T follicular helper cell (primary cell): ENCODE measurements around the gene TTC21A.
A peak's percentile ranks its signal among the peaks of the same experiment; 100 is the strongest.
"Not testable (repeated sequence)": the region's sequence is repeated elsewhere in the genome, so short reads cannot be mapped to it uniquely, and the experiment has no call there.

Source experiments
- DNase-seq: peaks from one replicate; pipeline ENCODE4 v3.0.0-alpha.2; 2020; ENCODE audit warnings: low read depth

TTC21A gene

DNA sequence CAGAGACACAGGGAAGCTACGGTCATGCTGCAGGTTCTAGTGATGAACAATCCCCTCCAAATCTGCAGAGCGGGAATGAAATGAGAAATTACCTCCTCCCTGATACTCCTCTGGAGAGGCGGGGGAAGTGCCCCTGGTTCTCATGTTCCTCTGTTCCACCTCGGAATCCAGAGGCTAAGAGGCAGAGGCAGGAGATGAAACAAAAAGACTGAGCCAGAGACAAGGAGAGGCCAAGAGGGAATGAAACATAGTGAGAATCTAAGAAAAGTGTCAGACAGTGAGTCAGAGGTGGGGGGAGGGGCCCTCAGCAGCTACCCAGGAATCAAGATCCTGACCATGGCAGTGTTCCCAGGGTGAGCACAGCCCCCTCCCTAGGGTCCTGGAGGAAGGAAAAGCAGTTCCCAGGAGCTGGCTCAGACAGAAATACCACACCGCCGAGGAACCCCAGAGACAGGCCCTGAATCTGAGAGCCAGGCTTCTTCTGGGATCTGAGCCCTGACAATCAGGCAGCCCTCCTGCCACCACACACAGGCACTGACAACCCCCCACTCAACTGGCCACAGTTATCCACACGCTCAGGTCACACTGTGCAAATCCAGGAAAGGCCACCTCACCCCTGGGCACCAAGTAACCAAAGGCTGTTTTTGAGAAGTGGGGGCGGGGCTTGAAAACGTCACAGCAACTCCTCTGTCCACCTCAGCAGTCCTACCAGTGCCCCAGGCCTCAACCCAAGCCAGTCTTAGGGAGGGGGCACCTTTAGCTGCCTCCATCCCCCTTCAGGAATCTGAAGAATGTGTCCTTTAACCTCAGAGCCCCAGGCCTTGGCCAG, 43.5 kb downstream of the TTC21A start:
- no peak for DNase-seq

DNA sequence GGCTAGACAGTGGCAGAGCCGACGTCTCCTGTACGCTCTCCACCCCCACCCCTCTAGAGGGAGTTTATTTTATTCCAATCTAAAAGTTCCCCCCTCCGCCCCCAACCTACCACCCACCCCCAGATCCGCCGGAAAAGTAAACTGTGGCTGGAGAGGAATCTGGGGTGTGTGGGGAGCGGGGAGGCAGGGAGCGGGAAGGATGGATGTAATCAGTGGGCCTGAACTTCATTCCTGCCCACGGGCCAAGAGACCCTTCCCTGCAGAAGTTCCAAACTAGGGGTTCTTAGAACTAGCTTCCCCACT, 46.4 kb downstream of the TTC21A start:
- no peak for DNase-seq

DNA sequence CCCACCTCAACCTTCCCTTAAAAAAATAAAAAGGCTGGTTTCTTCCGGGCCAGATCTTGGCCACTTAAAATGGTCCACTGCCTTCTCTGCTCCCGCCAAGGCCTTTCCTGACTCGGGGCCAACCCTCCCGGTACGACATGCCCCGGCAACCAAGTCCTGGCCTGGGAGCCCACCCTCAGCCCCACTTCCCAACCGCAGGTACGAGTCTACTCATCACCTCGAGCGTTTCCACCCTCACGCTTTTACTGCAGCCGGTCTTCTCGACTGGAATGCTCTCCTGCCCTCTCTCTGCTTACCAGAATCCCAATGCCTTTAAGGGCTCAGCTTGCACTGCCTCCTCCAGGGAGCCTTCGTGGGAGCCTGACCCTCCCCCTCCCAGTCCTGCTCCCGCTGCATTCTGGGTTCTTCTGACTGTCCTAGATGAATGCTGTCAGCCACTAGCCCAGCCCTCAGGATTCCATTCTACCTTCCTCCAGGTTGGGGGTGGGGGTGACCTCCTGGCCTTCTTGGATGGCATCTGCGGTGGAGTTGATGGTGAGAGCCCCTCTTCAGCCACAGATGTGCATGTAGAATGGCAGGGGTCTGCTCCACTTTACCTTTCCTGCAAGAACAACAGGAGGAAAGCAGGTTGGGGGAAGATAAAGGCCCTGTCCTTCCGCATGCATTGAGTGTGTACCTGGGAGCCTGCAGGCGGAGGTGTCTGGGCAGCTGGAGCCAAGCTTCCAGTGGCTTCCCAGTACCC, 47.0 kb downstream of the TTC21A start:
- no peak for DNase-seq

DNA sequence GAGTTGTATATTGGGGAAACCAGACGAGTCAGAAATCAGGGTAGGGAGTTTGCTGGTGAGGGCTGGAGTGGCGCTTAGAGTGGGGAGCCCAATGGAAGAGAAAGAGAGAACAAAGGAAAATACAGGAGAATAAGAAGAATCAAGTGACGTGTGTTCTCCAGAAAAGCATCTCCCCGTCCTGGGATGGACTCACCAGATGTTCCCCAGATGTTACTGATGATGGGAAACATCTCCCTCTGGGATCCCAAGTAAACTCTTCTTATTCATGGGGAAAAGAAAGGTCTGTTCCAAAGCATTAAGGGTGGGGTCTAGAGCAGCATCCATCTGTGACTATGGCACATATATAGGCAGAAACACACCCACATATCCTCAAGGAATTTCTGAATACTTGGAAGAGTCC, 48.9 kb downstream of the TTC21A start:
- DNase-seq = no peak

DNA sequence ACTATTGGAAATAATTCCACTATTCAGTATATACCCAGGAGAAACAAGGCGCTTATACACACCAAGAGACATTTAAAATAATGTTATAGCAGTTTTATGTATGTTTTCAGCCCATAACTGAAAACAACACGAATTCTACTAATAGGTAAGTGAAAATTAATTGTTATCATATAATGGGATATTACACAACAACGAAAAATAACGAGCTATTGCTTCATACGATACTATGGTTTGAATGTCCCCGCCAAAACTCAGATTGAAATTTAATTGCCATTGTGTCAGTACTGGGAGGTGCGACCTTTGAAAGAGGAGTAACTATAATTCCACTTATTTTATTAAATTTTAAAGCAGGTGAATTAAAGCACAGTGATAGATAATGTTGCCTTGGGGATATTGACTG, 49.9 kb downstream of the TTC21A start:
- no peak for DNase-seq

DNA sequence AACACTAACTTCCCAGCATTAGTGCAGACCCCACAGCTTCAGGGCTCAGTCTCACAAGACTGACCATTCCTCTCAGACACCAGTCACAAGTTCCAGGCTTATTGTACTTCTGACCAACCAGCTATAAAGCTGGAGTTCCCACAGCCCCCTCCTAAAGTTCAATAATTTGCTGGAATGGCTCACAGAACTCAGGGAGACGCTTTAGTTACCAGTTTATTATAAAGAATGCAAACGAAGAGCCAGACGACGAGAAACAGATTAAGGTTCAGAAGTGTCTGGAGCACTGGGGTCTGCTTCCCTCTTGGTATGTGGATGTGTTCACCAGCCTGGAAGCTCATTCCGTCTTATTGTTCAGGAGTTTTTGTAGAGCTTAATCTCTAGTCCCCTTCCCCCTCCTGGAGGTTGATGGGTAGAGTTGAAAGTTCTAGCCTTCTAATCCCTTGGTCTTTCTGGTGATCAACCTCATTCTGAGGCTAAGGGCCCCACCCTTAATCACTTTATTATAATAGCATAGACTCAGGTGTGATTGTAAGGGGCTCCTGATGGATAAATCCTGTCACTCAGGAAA, 50.8 kb downstream of the TTC21A start:
- no peak for DNase-seq

DNA sequence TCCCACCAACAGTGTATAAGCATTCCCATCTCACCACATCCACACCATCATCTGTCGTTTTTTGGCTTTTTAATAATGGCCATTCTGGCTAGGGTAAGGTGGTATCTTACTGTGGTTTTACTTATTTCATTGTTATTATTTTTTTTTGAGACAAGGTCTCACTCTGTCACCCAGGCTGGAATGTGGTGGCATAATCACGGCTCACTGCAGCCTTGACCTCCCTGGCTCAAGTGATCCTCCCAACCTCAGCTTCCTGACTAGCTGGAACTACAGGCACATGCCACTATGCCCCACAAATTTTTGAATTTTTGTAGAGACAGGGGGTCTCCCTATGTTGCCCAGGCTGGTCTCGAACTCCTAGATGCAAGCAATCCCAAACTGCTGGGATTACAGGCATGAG, 56.9 kb downstream of the TTC21A start:
- no peak for DNase-seq

DNA sequence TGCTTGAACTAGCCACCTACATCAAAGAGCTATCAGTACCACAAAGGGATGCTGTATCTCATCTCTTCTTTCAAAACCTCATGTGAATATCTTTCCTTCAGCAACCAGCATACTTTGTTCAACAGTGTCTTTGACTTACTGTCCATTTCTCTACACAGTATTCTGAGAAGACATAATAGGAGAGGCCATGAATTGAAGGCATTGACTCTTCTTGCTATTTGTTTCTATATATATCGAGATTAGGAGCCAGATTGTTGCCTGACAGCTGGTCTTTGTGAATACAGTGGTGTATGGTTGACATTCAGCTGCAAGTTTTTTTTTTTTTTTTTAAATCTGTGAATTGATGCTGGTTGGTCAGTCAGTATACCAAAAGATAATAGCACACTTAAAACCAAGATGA, 58.0 kb downstream of the TTC21A start:
- DNase-seq = no peak

DNA sequence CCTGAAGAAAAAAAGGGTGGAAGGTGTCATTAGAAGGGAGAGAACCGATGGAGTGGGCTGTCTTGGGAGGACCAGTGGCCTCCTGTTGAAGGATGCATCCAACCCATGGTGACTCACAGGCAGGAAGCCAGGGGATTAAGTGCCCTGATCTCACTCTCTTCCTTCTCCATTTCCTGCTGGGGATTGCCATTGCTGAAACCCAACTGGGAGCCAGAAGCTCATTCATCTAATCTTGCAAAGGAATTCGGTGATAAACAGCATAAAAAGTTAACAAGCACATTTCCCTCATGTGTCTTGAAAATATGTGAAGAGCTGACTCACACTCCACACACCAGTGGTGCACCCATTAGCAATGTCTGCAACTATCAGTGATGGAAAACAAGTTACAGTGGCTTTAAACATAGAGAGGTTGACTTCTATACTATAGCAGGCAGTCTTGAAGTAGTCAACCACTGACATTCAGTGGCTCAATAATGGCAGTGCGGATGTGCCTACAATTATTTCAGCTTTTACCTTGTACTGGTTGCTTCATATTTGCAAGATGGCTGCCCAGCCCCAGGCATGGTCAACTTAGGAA, 58.7 kb downstream of the TTC21A start:
- no peak for DNase-seq

DNA sequence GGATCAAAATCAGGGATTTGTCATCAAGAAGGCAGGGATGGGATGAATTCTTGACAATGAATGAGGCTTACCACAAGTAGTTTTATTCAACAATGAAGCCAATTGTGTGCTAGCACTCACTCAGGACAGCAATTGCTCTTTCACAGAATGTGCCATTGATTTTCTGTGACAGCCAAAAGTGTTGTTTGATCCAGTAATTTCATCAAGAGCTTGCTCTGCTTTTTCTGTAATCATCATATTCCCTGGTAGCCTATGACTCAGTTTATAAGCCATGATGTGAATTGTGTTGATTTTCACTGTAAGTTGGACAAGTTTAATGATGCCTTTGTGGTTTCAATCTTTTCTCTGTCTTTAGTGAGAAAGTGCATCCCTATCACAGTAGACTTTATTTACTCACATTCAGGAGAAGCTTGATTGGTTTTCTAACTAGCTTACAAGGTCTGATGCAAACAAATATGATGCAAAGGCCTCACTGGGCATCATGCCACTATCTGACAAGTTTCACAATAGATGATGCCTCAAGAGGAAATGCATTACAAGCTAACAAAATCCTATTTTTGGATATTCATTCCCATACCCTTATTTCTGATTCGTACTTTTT, 59.6 kb downstream of the TTC21A start:
- no peak for DNase-seq

DNA sequence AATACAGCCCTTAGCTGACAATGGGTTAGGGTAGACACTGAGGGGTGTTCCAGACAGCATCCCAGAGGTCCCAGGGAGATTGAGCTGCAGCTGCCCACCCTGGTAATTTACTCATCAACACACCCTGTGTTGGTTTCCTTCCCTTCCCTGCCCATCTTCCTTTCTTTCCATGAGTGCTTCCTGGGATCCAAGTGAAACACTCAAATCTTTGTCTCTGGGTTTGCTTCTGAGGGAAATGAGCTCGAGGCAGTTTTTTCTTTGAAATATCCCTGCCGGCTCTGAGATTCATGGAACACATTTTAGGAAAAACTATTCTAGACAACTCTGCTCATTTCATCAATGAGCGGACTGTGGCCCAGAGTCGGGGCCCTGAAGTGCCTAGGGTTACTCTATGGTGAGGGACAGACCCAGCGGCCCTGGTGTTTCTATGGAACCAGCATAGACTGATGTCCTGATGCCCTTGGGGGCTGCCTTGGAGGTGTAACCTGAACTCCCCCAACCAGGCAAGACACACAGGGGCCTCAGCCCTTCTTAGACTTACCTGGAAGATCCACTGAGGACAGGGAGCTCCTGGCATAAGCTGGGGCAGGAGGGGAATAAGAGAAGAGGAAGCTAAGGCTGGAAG, 60.8 kb downstream of the TTC21A start:
- no peak for DNase-seq

DNA sequence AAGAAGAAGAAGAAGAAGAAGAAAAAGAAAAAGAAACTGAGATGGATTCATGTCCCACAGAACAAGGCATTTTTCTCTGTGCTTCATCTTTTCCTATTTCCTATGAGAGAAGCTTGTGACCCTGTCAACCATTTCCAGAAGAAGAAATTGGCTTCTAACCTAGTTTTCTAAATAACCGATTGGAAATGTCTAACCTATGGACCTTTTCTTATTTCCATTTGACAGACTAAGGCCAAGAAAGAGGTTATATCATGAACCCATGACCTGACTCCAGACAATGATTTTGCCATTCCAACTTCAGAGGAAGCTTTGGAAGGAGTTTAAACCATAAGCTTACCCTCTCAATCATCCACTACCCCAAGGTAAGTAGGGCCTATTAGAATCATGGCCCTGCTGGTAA, 62.2 kb downstream of the TTC21A start:
- no peak for DNase-seq

DNA sequence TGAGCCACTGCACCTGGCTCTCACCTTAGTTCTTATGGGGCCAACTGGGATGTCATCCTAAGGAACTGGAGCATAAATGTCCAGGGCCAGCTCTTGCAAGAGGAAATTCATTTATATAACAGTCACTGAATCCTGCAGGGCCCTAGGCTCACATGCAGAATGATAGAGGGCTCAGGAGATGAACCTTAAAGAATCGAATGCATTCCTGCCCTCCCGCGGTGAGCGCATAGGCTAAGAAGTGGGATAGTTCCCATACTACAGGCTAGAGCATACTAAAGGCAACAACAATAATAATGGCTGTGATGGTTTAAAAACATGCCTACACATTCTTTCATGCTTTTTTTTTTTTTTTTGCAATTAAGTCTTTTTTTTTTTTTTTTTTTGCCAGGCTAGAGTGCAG, 63.0 kb downstream of the TTC21A start:
- DNase-seq = no peak

DNA sequence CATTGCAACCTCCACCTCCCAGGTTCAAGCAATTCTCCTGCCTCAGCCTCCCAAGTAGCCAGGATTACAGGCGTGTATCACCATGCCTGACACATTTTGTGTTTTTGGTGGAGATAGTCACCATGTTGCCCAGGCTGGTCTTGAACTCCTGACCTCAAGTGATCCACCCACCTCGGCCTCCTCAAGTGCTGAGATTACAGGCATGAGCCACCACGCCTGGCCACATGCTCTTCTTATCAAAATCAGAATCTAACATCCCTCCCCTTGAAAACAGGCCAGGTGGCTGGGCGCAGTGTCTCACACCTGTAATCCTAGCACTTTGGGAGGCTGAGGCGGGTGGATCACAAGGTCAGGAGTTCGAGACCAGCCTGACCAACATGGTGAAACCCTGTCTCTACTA, 63.4 kb downstream of the TTC21A start:
- DNase-seq = not testable (repeated sequence)

DNA sequence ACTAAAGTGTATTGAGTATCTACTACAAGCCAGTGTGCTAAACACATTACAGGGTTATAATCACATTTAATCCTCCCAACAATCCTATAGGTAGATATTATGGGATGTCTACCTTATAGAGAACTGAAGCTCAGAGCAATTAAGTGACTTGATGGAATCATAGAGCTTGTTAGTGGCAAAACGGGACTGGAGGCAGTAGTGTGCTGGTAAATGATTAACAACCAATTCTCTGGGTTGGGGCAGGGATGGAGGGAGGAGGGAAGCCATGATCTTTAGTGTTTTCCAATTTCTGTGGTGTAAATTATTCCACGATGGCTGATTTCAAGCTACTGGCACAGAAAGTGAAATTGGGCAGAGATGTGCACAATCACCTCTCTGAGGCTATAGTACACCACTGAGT, 64.4 kb downstream of the TTC21A start:
- no peak for DNase-seq

DNA sequence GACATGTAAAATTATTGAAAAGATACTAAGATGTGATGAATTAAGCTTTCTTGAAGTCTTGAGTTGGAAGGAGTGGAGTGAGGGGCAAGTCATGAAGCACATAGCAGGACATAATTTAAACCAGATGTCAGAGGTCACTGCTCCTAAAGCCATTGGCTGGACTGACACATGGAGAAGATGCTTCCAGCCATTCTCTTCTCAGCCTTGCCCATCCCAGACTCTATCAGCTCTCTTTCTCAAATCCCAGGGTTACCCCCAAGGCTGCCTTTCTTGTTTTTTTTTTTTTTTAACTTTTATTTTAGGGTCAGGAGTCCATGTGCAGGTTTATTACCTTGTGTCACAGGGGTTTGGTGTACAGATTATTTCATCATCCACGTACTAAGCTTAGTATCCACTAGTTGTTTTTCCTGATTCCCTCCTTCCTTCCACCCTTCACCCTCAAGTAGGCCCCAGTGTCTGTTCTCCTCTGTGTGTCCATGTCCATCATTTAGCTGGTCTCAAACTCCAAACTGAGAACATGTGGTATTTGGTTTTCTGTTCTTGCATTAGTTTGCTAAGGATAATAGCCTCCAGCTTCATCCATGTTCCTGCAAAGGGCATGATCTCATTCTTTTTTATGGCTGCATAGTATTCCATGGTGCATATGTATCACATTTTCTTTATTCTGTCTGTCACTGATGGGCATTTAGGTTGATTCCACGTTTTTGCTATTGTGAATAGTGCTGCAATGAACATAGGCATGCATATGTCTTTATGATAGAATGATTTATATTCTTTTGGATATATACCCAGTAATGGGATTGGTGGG, 66.0 kb downstream of the TTC21A start:
- no peak for DNase-seq

DNA sequence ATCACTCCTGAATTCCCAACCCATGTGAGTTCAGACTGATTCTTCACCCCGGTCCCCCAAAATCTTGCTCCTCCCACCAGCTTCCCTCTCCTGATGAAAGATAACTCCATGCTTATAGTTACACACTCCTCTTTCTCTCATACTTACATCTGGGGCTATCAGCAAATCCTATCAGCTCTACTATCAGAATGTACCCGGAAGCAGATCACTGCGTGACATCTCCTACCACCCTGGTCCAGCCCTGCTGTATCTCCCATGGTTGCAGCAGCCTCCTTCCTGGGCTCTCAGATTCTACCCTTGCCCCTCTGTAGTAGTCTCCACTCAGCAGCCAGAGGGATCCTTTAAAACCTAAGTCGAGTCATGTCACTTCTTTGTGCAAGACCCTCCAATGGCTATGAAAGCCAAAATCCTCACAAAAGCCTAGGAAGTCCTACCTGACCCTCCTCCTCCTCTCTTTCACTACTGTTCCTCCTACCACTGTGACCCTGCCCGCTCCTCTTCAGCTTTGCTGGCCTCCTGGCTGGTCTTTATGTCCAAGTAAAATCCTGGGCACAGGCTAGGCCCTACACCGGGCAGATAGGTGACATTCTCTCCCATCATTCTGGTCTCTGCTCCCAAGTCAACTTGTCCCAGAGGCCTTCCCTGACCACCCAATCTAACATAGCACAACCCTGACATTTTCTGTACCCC, 68.7 kb downstream of the TTC21A start:
- DNase-seq = no peak

DNA sequence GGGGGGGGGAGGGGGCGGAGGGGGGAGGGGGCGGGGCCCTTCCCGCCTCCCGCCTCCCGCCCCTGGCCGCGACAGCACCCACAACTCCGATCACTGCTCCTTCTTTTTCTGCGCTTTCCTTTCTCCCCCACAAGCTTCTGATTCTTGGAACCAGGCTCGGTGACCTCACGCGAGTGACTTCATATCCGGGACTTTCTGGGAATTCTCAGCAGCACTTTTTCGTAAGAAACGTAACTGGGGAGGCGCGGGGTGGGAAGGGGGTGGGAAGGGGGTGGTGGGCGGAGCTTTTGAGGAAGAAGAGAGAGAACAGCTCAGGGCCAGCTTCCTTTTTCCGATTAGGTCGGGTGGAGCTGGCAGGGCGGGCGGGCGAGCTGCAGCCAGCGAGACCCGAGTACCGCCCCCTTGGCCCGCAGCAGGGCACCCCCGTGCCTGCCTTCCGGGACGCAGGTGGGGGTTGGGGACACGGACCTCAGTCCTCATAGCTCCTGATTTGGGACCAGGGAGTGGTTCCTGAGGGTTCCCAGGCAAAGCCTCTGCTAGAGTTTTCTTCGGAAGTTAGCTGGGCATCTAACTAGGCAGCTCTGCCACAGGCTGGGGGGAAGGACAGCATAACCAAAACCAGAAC, 70.3 kb downstream of the TTC21A start:
- peak; percentile 43 for DNase-seq

DNA sequence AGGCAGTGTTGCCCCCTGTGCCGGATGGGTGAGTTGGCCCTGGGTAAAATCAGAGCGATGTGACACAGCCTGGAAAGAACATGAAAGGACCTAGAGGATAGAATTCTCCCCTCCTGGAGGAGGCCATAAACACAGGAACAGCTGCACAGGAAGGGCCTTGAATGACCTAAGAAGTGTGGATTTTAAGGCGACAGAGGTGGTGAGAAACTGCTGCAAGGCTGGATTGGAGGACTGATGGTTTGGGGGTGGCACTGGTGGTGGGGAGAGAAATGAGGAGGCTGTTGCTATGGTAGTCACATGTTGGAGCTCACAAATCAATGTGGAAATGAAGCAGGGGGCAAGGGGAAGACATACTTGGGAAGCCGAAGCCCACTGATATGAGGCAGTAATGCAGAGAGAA, 71.1 kb downstream of the TTC21A start:
- no peak for DNase-seq

DNA sequence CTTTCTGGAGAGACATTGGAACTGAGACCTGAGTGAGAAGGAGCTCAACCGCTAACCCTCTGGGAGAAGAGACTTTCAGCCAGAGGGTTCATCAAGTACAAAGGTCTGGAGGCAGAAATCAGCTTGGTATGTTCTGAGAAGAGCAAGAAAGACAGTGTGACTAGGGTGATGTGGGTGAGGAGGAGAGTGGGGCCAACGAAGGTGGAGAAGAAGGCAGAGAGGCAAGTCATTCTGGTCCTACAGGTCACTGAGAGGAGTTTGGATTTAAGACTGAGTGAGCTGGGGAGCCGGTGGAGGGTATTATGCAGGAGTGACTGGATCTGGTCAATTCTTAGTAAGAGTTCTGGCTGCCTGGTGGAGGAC, 72.7 kb downstream of the TTC21A start:
- no peak for DNase-seq
